Cerebellar nuclear complex (tissue), 1 donor: ENCODE measurements around the gene ATP13A4.
"Not testable (repeated sequence)": the region's sequence is repeated elsewhere in the genome, so short reads cannot be mapped to it uniquely, and the experiment has no call there.

Source experiments
- DNase-seq, 2 experiments: peaks; one replicate each; lab custom pipeline; 2025; lab: John Stamatoyannopoulos, UW

The ATP13A4 gene

GRCh38 chr3:193556841-193557240 is 2.1 kb upstream of the ATP13A4 start:
- DNase-seq: no peak

GRCh38 chr3:193553586-193553985 is 1.1 kb downstream of the ATP13A4 start:
- DNase-seq: no peak

GRCh38 chr3:193552923-193553322 is 1.8 kb downstream of the ATP13A4 start:
- DNase-seq: no peak

GRCh38 chr3:193548406-193548805 is 6.3 kb downstream of the ATP13A4 start:
- DNase-seq: no peak

- DNase-seq: no peak
Measured at GRCh38 chr3:193546129-193546528, 8.6 kb downstream of the ATP13A4 start.

GRCh38 chr3:193545304-193545703 is 9.4 kb downstream of the ATP13A4 start:
- DNase-seq: no peak

GRCh38 chr3:193544289-193544688 is 10.4 kb downstream of the ATP13A4 start:
- no peak for DNase-seq

GRCh38 chr3:193530231-193531165 is 24.2 kb downstream of the ATP13A4 start:
- no peak for DNase-seq

- DNase-seq: not testable (repeated sequence)
Measured at GRCh38 chr3:193526085-193526484, 28.6 kb downstream of the ATP13A4 start.

- DNase-seq: no peak
Measured at GRCh38 chr3:193522473-193522872, 32.2 kb downstream of the ATP13A4 start.

- no peak for DNase-seq
Measured at GRCh38 chr3:193520738-193521137, 34.0 kb downstream of the ATP13A4 start.

GRCh38 chr3:193515966-193516365 is 38.7 kb downstream of the ATP13A4 start:
- no peak for DNase-seq

GRCh38 chr3:193510154-193510553 is 44.5 kb downstream of the ATP13A4 start:
- no peak for DNase-seq

GRCh38 chr3:193509103-193509965 is 45.4 kb downstream of the ATP13A4 start:
- no peak for DNase-seq

GRCh38 chr3:193508108-193508507 is 46.6 kb downstream of the ATP13A4 start:
- no peak for DNase-seq

GRCh38 chr3:193507566-193507965 is 47.1 kb downstream of the ATP13A4 start:
- DNase-seq: no peak

GRCh38 chr3:193506921-193507320 is 47.8 kb downstream of the ATP13A4 start:
- DNase-seq: no peak

- DNase-seq: no peak
Measured at GRCh38 chr3:193502871-193503270, 51.8 kb downstream of the ATP13A4 start.

- no peak for DNase-seq
Measured at GRCh38 chr3:193499801-193500485, 54.8 kb downstream of the ATP13A4 start.

GRCh38 chr3:193499136-193499770 is 55.4 kb downstream of the ATP13A4 start:
- DNase-seq: no peak

GRCh38 chr3:193498215-193498614 is 56.5 kb downstream of the ATP13A4 start:
- DNase-seq: no peak

- DNase-seq: no peak
Measured at GRCh38 chr3:193496658-193497057, 58.0 kb downstream of the ATP13A4 start.
